DMS153 (cell line): ENCODE results near the gene ZFAND3.
A peak's percentile ranks its signal among the peaks of the same experiment; 100 is the strongest.

Experiments used
- DNase-seq: peaks from one replicate; lab custom pipeline; 2025; lab: John Stamatoyannopoulos, UW

The ZFAND3 gene, protein sequence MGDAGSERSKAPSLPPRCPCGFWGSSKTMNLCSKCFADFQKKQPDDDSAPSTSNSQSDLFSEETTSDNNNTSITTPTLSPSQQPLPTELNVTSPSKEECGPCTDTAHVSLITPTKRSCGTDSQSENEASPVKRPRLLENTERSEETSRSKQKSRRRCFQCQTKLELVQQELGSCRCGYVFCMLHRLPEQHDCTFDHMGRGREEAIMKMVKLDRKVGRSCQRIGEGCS

DNA sequence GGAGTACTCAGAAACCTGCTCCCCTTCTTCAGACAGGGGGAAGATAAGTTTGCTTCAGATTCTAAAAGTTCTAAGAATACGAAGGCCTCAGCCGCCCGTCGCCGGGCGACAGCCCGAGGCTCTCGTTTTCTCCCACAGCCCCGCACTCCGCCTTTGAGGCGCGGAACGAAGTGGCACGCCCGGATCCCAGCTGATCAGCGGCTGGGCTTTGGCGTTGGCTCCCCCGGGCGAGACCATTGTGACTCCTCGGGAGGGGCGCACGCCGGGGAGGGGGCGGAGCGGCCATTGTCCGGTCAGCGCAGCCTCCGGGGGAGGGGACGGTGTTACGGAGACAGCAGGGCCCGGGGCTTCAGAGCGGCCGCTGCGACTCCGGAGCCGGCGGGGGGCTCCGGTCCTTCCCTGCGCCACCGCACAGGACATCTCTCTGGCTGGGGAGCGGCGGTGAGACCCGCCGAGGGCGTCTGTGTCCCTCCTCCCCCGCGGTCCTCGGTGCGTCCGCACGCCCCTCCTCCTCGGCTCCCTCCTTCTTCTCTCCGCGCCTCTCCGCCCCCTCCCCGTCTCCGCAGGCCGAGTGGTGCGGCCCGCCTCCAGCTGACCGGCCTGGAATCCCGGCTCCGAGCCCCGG is at the start of gene ZFAND3:
TSS of gene ZFAND3 (plus strand) at position 551 of the 625 bp plus-strand sequence. CDS start 219 bp downstream, outside the sequence.
- DNase-seq, result peak; percentile 89

DNA sequence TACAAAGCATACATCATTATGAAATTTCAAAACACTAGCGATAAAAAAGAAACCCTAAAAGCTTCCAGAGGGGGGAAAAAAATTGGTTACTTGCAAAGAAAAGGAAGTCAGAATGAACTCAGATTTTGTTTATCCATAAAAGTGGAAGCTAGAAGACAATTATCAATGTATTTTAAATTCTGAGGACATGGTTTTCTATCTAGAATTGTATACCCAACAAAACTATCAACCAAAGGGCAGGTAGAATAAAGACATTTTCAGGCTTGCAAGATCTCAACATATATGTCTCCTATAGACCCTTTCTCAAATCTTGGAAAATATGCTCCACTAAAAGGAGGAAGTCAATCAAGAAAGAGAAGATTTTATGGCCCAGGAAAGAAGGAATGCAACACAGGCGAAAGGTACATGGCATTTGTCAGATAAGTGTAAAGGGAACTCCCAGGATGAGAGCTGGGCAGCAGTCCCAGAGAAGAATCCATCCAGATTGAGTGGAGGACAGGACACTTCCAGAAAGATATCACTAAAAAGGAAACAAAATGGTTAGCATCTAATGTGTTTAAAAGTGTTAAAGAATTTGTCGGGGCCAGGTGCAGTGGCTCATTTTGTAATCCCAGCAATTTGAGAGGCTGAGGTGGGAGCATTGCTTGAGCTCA is 45.4 kb upstream of the ZFAND3 start:
- DNase-seq, result no peak

DNA sequence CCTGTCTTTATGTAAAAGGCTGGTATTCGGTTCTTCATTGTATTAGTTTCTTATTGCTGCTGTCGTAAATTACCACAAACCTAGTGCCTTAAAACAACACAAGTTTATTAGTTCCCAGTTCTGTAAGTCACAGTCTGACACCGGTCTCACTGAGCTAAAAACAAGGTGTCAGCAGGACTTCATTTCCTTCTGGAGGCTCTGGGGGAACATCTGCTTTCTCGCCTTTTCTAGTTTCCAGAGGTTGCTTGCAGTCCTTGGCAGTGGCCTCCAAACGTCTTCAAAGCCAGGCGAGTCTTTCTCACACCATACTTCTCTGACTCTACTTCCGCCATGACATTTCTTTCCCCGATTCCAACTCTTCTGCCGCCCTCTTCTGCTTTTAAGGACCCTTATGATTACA is 43.0 kb upstream of the ZFAND3 start:
- no peak for DNase-seq

DNA sequence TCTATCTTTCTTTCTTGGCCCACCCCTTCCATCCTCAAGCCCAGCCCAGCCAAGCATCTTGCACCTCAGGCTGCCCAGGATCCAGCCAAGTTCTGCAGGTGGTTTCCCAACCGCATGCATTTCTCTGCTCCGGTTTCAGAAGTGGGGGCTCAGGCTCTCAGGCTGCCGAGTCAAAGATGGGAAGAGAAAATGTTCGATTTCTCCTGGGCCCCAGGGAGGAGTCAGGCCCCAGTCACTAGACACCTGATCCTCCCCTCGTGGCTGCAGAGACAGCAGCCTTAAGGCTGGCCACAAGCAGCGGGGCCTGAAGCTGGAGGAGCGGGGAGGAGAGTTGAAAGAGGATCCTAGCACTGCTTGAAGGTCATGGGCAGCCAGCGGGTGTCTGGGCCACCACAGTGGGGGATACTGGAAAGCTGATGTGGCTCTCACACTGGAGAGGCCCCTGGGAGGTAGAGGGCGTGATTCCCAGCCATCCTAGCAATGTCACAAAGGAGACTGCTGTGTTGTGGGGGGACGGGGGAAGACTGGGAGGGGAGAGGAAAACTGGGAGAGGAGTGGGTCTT is 42.2 kb upstream of the ZFAND3 start:
- no peak for DNase-seq

DNA sequence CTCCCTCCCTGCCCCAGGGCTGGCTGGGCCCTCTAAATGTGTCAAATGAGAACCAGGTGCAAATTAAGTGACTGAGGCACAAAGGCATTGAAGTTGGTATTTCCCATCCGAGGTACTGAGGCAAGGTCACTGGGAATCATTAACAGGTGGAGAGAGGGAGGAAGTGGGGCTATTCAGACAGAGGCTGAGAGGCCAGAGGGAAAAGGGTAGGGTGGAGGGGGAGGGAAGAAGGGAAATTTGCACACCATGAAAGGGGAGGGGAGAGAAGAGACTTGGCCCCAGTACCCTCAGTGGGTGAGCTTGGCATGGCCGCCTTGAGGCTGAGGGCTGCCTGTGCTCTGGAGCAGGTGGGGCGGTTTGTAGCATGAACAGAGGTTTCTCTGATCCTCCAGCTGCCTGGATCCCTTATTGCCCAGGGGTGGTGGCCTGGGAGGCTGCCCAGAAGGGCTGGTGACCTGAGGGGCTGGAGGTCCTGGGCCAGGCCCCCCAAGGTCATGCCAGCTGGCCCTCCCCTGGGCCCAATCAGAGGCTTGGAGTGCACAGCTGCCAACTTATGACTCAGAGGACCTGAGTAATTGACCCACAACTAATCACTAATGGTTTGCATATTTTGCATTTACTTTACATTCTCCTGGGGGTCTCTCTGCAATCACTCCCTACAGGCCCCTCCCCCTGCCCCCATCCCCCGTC is 40.3 kb upstream of the ZFAND3 start:
- DNase-seq, result no peak

DNA sequence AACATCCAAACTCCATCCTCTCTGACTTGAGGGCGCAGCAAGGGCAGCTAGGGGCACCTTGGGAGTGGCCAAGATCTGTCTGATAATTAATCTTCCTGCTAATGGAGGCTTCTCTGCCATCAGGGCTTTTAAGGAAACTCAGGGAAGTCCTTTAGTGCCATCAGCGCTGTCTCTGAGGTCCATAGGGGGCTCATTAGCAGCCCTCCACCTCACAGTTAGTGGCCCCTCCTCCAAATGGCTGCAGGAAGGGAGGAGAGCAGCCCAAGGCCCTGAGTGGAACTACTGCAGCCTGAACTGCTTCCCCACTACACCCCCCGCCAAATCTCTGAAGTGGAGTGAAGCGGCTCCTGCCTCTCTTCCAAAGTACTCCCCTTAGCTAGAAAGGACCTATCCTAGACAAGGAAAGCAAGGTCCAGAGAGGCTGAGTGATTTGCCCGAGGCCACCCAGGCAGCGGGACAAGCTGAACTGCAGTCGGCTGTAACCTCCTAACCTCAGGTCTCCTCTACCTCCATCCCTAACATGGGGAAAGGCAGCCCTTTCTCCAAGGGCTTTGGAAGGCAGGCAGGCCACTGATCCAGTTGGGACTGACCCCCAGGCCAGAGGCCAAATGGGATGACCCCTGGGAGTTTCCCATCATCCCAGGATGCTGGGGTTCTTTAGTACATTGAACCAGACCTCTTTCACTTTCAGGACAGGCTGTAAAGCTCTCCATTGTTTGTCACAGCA is 39.5 kb upstream of the ZFAND3 start:
- no peak for DNase-seq

DNA sequence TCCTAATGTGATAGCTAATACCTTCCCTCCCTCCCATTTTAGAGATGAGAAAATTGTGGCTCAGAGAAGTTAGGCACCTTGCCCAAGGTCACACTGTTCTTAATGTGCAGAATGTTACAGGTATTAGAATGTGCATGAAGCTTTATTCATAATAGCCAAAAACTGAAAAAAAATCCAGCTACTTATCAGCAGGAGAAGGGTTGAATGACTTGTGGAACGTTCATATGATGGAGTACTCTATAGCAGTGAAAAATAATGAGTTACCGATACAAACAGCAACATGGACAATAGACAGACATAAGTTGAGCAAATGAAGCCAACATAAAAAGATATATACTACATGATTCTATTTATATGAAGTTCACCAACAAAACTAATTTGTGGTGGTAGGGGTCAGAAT is 37.7 kb upstream of the ZFAND3 start:
- DNase-seq, result no peak

DNA sequence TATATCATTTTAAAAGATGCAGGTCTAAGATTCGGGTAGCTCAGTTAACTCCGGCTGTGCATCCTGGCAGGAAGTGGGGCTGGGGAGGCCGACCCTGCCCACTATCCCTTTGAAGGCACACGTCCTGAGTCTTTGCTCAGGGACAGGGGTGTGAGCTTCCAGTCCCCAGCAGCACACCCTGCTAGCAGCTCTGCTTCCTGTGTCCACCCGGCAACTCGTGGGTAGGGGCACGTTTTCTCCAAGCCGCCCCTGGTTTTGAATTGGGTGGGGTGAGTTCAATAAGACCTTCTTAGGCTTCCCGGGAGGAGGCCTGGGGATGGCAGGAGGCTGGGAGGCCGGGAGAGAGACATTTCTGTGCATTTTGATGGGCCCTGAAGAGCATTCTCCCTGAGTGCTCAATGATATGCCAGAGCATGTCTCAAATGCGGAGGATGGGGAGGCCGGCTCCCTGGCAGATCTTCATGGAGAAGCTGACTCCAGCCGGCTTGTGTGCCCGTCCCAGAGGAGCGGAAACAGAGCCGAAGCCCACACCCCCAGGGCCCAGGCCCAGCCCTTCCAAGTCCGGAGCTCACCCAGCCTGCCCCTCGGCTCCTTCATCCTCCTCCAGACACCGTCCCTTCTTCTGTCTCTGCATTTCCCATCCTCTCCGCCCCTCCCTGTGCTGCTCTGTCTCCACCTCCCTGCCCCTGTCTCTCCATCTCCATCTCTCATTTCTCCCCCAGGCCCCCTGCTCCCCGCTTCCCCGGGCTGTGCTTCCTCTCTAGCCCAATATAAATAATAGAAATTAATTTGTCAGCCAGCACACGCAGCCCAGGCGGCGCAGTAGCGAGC is 36.3 kb upstream of the ZFAND3 start:
- peak; percentile 42 for DNase-seq

DNA sequence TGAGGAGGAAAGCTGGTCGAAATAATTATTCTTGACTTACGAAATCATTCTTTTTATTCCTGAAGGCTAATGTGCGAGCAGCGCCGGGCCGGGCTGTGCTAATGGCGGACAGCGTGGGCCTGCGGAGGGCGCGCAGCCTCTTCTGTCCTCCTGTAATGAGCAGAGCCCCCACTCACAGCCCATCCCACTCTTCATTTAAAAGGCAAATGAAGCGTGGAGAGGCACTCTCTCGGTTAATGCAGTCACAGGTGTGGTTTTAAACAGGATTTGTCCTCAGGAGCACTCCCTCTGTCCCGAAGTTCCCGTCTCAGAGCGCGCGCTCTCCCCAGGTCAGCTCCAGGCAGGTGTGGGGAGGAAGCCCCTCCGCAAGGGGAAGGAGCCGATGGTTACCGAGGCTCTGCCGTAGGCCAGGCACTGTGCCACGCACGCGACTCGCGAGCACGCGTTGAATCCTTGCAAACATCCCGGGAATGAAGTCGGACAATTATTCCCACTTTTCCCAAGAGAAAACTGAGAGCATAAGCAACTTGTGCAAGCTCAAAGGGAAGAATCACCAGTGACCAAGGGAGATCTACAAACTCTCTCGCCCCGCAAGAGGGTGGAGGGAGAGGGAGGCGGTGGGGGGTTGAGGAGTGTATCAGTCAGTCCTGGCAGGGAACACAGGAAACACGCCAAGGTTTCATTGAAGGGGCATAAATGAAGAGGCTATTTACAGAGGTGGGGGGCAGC is 35.5 kb upstream of the ZFAND3 start:
- DNase-seq, result no peak

DNA sequence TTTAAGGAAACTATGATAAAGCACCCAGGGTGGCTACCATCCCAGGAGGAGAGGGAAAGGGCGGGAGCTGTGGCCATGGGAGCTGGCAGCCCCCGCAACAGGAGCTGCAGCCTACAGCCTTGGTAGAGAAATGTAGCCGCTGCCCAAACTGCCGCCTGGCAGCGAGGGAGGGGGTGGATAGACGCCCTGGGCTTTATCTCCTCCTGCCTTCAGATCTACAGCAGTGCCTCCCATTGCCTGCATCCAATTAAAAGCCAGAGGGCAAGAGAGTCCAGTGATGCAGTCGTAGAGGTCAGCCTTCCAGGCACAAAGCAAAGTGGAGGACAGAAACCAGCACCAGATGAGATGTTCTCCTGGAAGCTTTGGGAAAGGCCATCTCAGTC is 35.0 kb upstream of the ZFAND3 start:
- no peak for DNase-seq

DNA sequence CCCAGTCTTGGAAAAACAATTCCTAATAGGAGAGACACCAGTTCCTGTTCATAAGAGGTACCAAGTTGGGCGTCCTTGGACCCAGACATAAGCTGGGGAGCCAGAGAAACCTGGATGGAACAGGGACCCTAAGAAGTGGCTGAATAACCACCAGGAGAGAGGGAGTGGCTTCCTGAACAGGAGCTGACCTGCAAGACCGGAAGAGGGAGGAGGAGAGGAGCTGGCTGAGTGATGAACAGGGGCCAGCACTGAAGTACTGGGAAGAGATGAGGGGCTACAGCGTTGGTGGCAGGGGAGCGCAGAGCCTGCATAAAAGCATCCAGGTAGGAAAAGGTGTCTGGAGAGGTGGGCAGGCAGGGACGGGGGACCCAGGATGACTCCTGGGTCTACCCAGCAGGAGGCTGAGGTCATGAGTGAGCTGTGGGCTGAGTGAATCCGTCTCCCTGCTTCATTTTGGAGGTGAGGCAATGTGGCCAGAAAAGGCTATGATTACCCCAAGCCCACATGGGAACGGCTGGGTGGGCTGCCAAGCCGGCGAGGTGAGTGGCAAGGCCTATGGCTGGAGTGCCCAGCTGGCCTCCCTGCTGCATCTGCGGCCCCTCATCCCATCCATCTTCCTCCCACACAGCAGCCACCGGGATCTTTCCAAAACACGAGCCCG is 34.4 kb upstream of the ZFAND3 start:
- no peak for DNase-seq

DNA sequence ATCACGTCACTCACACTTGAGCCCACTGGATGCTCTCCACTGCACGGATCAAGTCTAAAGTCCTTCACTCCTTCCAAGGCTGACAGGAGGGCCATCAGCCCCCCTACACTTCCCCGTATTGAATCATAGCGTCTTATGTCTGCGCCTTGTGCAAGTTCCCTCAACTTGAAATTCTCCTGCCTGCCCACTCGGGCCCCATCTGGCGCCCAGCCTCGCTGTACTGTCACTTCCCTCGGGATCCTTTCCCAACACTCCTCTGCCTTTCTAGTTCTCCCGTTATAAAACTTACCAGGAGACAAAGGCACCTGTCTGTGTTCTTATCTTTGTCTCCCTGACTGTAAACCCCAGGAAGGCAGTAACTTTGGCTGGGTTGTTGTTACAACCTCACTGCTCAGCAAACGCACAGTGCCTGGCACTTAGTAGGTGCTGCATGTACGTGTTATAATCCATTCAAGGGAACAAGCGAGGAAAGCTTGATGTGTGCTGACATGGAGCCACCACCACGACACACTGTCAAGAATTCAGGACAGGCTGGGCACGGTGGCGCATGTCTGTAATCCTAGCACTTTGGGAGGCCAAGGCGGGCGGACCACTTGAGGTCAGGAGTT is 33.8 kb upstream of the ZFAND3 start:
- DNase-seq, result no peak

DNA sequence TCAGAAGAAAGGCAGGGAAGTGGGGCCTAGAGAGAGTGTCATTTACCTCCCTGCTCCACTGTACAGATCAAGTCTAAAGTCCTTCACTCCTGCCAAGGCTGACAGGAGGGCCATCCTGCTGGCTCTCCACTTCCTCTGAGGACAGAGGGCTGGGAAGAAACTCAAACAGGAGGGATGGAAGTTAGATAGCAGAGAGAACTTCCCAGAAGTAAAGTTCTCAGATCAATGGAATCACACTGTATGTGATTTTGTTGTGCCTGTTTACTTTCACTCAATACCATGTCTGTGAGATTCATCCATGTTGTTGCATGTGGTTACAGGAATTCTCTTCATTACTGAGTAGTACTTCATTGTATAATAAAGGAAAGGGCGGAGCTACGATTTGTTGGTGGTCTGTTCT is 32.3 kb upstream of the ZFAND3 start:
- no peak for DNase-seq

DNA sequence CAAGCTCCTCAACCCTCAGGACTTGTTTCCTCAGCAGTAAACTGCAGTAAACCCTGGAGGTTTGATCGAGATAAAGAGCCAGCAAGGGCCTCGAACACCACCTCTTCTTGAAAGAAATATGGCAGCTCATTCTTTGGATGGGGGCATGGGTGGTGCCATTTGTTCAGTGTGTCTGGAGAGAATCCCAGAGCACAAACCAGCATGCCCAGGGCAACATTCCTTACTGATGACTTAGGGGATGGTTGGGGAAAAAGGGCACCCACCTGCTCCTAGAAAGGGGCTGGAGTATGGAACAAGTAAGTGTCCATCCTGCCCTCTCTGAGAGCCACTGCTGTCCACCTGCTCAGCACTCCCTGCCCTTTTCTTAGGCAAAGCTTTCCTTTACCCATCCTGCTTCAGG is 31.3 kb upstream of the ZFAND3 start:
- DNase-seq, result no peak

DNA sequence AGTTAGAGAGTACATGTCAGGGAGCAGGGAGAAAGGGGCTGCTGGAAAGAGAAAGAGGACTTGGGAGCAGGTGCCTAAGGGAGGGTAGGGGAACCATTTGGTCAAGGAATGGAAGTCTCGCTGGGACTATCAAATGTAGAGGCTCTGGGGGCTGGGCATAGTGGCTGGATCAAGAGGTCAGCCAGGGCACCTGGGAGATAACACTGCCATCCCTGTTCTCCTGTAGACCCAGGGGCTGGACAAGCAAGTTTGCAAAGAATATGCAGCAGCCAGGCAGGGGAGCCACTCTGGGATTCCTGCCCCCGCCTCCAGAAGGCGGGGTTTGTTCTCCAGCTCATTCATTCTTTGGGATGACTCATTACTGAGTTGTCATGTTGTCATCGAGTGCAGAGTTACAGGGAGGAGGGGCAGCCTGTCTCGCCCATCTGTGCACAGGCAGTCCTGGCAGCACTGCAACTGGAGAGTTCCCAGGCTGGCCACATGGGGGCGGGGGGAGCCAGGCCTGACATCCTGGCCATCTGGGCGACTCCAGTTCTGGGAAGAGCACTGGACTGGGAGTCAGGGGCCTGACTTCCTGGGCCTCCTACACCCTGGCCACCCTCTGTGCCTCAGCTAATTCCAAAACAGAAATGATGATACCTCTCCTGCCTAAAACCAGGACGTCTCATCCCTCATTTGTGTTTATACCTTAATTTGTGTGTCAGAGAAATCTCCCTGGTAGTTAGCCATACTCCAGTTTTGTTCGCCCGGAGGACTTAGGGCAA is 28.2 kb upstream of the ZFAND3 start:
- DNase-seq, result peak; percentile 91

DNA sequence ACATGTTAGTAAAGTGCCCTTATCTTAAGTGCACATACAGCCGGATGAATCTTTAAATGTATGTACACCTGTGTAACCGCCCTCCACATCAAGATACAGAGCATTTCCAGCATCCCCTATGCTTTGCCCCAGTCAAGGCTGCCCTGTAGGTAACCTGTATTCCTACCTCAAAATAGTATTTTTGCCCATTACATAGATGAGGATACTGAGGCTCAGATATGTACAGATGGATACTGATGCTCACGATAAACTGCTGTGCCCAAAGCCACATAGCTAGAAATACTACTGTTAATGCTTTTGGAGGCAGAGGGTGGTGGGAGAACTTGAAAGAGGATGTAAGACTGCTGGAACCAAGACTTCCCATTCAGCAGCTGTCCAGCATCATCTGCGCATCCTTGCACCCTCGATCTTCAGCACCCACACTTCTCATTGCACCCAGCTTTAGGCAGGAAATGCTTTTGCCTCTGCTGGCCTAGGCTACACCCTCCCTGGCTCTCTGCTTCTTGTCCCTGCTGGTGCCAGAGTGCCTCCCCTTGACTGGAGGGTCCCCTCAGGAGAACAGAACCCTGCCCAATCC is 27.0 kb upstream of the ZFAND3 start:
- DNase-seq, result no peak

DNA sequence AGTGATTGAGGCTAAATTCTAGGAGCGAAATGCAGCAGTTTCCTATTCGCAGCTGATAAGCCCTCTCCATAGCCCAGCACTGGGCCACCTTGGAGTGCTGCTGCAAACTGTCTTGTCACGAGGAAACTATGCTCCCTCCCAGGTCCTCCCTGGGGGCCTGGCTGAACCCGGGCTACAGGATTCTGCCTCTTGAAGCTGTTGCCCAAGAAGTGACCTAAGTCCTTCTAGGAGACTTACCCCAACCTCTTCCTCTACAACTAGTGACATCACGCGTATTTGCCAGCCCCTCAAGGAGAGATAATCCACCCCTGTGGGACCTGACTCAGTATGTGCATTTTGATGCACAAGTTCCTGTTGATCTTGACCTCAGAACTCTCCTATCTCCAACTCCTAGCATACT is 26.5 kb upstream of the ZFAND3 start:
- no peak for DNase-seq

DNA sequence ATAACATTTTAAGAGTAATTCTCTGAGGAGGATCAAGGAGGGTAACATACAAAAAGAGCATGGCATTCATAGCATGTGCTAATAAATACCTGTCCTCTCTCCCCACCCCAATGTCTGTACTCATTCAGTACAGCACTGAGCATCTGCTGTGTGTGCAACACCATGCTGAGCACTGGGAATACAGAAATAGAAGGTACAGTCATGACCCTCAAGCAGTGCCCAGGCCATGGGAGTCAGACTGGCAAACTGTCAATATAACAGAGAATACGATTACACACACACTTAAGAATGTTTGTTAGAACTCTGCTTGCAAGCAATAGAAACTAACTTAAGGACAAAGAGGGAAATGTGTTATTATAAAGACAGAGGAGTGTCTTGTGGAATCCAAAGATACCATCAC is 24.7 kb upstream of the ZFAND3 start:
- DNase-seq, result no peak
